Measurements from ENCODE around the gene SNAP25. TPM values are rescaled to one million over a fixed set of nuclear protein-coding genes. Genes with fewer than 3 reads are reported as not detected.

Gene SNAP25
- polyA plus RNA-seq, 1 donor: 25.6 TPM

DNA sequence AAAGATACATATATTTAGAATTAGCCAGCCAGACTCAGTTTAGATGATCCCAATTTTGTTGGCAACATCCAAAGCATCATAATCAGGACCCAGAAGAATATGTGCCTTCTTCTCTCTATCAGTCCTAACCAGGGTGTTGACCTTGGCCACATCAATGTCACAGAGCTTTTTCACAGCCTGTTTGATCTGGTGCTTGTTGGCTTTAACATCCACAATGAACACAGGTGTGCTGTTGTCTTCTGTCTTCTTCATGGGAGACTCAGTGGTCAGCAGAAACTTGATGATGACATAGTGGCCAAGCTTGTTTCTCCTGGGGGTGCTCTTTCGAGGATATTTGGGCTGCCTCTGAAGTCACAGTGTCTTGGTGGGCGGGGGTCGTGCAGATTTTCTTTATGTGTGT, 130.5 kb downstream of the SNAP25 start:
- H3K27me3 ChIP-seq (ENCODE audit: control insufficient read depth, insufficient read depth, low read length): no peaks in the 10 kb centered on the region
- no peaks in the 10 kb centered on the region for H3K4me1 ChIP-seq (ENCODE audit: control insufficient read depth, insufficient read depth, low read length)
- H3K27ac ChIP-seq (ENCODE audit: low read length): no peak overlapping the region
- H3K36me3 ChIP-seq (ENCODE audit: control insufficient read depth, insufficient read depth, low read length): no peaks in the 10 kb centered on the region
- DNase-seq: no peak
- no peak overlapping the region for H3K4me3 ChIP-seq (ENCODE audit: low read length)
- no CpG with 5 or more reads among the region's 3 CpGs for WGBS (ENCODE audit: insufficient coverage, low lambda C conversion rate)
- H3K9me3 ChIP-seq (ENCODE audit: control insufficient read depth, low read depth, low read length): no peaks in the 10 kb centered on the region

DNA sequence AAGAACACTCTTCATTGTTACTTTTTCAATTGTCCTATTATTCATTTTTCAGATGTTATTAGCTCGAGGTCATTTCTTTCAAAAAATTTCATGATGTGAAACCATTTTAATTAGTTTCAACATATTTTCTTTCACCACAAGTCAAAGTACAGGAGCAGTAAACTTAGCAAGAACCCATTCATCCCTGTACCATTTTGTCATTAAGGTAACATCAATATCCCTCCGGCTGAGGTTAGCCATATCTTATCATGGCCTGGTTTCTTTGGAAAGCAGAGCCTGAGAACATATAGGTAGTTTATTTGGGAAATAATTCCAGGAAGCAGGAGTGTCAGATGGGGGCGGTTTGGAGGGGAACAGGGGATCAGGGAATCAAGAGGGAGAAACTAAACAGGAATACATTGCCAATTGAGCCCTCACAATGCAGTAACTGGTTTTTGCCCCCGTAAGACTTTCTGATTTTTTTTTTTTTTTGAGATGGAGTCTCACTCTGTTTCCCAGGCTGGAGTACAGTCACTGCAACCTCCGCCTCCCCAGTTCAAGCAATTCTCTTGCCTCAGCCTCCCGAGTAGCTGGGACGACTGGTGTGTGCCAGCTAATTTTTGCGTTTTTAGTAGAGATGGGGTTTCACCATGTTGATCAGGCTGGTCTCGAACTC, 131.7 kb downstream of the SNAP25 start:
- no peaks in the 10 kb centered on the region for H3K4me1 ChIP-seq (ENCODE audit: control insufficient read depth, insufficient read depth, low read length)
- H3K27me3 ChIP-seq (ENCODE audit: control insufficient read depth, insufficient read depth, low read length): no peaks in the 10 kb centered on the region
- H3K9me3 ChIP-seq (ENCODE audit: control insufficient read depth, low read depth, low read length): no peaks in the 10 kb centered on the region
- H3K27ac ChIP-seq (ENCODE audit: low read length): no peak overlapping the region
- no peak for DNase-seq
- no peaks in the 10 kb centered on the region for H3K36me3 ChIP-seq (ENCODE audit: control insufficient read depth, insufficient read depth, low read length)
- H3K4me3 ChIP-seq (ENCODE audit: low read length): no peak overlapping the region
- WGBS (ENCODE audit: insufficient coverage, low lambda C conversion rate): 93% methylated on average over 3 of the region's 9 CpGs

DNA sequence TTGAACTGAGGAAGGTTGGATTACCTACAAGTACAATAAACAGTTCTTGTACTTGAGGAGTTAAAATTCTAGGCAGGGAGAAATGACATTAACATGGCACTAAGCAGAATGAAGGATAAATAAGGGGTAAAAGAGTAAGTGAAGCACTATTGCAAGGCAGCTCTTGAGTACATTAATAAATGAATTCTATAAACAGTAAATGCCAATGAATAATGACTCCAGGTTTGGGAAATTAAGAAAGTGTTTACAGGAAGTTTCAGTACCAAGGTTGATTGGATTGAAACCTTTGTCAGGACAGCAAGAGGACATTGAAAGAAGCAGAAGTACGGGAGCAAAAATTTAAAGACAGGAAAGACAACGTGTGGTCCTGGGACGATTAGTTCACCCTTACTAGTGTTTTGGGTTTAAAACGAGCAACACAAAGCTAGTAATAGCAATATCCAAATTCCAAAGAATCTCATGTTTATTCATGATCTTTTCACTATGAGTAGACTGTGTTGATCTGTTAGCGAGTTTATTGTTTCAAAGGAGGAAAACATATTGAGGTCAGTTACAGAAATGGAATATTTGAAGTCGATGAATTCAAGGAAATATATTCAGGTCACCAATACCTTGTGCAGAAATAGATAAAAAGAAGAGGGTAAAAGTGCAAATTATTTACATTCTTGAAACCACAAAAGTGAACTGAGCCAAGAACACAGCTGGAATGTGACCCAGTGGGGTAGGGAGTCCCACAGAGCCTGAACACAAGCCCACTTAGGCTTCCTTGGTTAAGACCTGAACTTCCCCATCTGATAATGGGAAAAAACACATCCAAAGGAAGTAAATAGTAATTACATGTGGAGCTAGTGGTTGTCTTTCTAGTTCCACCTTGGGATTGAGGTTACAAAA, 134.5 kb downstream of the SNAP25 start:
- no peaks in the 10 kb centered on the region for H3K9me3 ChIP-seq (ENCODE audit: control insufficient read depth, low read depth, low read length)
- no peak overlapping the region for H3K27ac ChIP-seq (ENCODE audit: low read length)
- no peak for DNase-seq
- H3K27me3 ChIP-seq (ENCODE audit: control insufficient read depth, insufficient read depth, low read length): no peaks in the 10 kb centered on the region
- H3K4me1 ChIP-seq (ENCODE audit: control insufficient read depth, insufficient read depth, low read length): no peaks in the 10 kb centered on the region
- H3K4me3 ChIP-seq (ENCODE audit: low read length): no peak overlapping the region
- no peaks in the 10 kb centered on the region for H3K36me3 ChIP-seq (ENCODE audit: control insufficient read depth, insufficient read depth, low read length)
- WGBS (ENCODE audit: insufficient coverage, low lambda C conversion rate): 52% methylated on average over 5 of the region's 6 CpGs

DNA sequence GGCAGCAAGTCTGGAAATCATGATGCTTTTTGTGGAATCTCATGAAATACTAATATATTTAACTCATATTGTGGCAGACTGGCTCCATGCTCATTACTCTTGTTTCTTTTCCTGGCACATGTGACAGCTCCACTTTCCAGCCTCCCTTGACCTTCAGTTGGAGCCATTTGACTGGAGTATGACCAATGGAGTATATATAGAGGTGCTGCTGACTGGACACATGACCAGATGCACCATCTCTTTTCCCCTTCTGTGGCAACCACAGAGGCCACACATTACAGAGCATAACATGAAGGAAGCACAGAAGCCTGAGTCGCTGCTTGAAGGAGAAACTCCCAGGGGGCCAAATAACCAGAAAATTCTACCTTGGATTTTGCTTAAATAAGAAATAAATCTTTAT, 138.0 kb downstream of the SNAP25 start:
- no peaks in the 10 kb centered on the region for H3K36me3 ChIP-seq (ENCODE audit: control insufficient read depth, insufficient read depth, low read length)
- no peak for DNase-seq
- no peaks in the 10 kb centered on the region for H3K27me3 ChIP-seq (ENCODE audit: control insufficient read depth, insufficient read depth, low read length)
- H3K9me3 ChIP-seq (ENCODE audit: control insufficient read depth, low read depth, low read length): no peaks in the 10 kb centered on the region
- WGBS (ENCODE audit: insufficient coverage, low lambda C conversion rate): no CpG with 5 or more reads among the region's 1 CpG
- H3K4me3 ChIP-seq (ENCODE audit: low read length): no peak overlapping the region
- H3K27ac ChIP-seq (ENCODE audit: low read length): no peak overlapping the region
- H3K4me1 ChIP-seq (ENCODE audit: control insufficient read depth, insufficient read depth, low read length): no peaks in the 10 kb centered on the region

Other genes starting within 250 kb of the SNAP25 start
- gene ANKEF1, start 183.8 kb upstream of the SNAP25 start, polyA plus RNA-seq: 6.9 TPM
- 24.1 TPM for gene MKKS, start 215.4 kb downstream of the SNAP25 start, polyA plus RNA-seq
- 7.2 TPM for gene SLX4IP, start 216.5 kb downstream of the SNAP25 start, polyA plus RNA-seq

All from large intestine (tissue), 3 donors.